ENCODE results near the gene MRC1. TPM values are rescaled to one million over a fixed set of nuclear protein-coding genes. Genes with fewer than 3 reads are reported as not detected.

The MRC1 gene
- total and polyA plus RNA-seq, 9 of the 15 experiments (the other 6 are each of a cell fraction or from before 2014, with no cell fraction given) = 0.01 to 0.20 (median 0.03) TPM; not detected in 5

DNA sequence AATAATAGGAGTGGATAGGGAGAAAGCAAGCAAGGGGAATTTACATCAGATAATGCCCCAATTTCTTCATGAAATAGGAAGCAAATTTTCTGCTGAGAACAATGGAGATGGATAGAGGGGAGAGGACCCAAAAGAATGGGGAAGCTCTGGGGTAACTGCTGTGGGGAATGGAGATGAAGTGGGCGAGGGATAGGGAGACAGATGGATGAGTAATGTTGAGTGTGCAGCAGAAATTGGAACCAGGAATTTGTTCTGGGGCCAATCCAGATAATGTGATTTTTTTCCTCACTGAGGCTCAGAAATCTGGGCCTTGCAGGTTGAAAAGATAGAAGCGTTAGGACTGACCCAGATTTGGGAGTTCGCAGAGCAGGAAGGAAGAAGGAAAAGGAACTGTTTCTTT is 24.5 kb upstream of the MRC1 start:
- Histone ChIP-seq H3K4me3 (no peak overlapping the region), H2AFZ (ENCODE audit: low read depth, low read length) (no peak overlapping the region), H3K4me2 (ENCODE audit: insufficient read depth, low read length) (no peak overlapping the region), H3K27me3 (ENCODE audit: control insufficient read depth in 2 of 2, insufficient read depth in 2 of 2, low read length in 2 of 2) (peaks cover 0 to 3% of the 10 kb centered on the region in 2 experiments; a peak in 1 of 5 replicates), H3K9me1 (ENCODE audit: control insufficient read depth, insufficient read depth, low read length) (no peaks in the 10 kb centered on the region), H3K4me1 (replicated peaks in 1 of 2; ENCODE audit: control insufficient read depth in 2 of 2, insufficient read depth in 2 of 2, low read length in 2 of 2) (peaks cover 12 to 17% of the 10 kb centered on the region in 2 experiments; a peak in 4 of 5 replicates), H3K79me2 (ENCODE audit: control insufficient read depth, insufficient read depth, low read length) (no peaks in the 10 kb centered on the region), H3K9me3 (replicated peaks; ENCODE audit: control insufficient read depth, insufficient read depth, low read depth, low read length) (no peaks in the 10 kb centered on the region), H4K20me1 (replicated peaks; ENCODE audit: control insufficient read depth, insufficient read depth, low read length) (no peaks in the 10 kb centered on the region), H3K27ac (ENCODE audit: extremely low read depth, low read depth, low read length) (no peak overlapping the region), H3K9ac (ENCODE audit: insufficient read depth in 1 of 2, low read depth in 2 of 2, low read length in 2 of 2) (no peak overlapping the region), H3K36me3 (ENCODE audit: control insufficient read depth, insufficient read depth, low read length) (no peaks in the 10 kb centered on the region)
- no TSS peak for BruUV-seq (replicated peaks)
- no peak for ATAC-seq
- ChIA-PET CTCF (ENCODE audit: low intra/inter-chr PET ratio) (no interaction called here), POLR2A (interaction anchor here (0.6 to 0.9 kb wide), 2 partner anchors 37 to 340 kb away, joined by 3 to 4 read pairs; no protein-coding TSS in a partner anchor)
- no peak for DNase-seq (ENCODE audit: extremely low read depth in 1 of 4, low spot score in 3 of 4)
- in situ Hi-C loops (cut with MboI) (no loop called here), intact Hi-C loops (cut with micrococcal nuclease) (no loop called here)
- FAIRE-seq = no peak
- WGBS (ENCODE audit: insufficient coverage, low coverage, missing lambda C conversion rate) = 45% methylated on average over 3 of the region's 3 CpGs
- TF ChIP-seq SMAD4 (CRISPR knock-in tag; conservative IDR thresholded peaks at IDR 0.05) (no peak), TEAD2 (tag; IDR thresholded peaks at IDR 0.05) (no peak), HOXB6 (CRISPR knock-in tag; IDR thresholded peaks at IDR 0.05; ENCODE audit: borderline replicate concordance) (no peak), ESRRB (CRISPR knock-in tag; IDR thresholded peaks at IDR 0.05; ENCODE audit: borderline replicate concordance) (no peak), ZNF24 (IDR thresholded peaks at IDR 0.05) (no peak), ZNF174 (CRISPR knock-in tag; IDR thresholded peaks at IDR 0.05) (no peak), ZEB2 (IDR thresholded peaks at IDR 0.05) (no peak), ZC3H11A (IDR thresholded peaks at IDR 0.05; ENCODE audit: low read depth, low read length) (no peak), ARNT (IDR thresholded peaks at IDR 0.05) (no peak), ZFPM2 (CRISPR knock-in tag; IDR thresholded peaks at IDR 0.05) (no peak), POLR2AphosphoS2 (IDR thresholded peaks at IDR 0.05; ENCODE audit: low read length) (no peak)
- TF ChIP-seq, protein P1, sequence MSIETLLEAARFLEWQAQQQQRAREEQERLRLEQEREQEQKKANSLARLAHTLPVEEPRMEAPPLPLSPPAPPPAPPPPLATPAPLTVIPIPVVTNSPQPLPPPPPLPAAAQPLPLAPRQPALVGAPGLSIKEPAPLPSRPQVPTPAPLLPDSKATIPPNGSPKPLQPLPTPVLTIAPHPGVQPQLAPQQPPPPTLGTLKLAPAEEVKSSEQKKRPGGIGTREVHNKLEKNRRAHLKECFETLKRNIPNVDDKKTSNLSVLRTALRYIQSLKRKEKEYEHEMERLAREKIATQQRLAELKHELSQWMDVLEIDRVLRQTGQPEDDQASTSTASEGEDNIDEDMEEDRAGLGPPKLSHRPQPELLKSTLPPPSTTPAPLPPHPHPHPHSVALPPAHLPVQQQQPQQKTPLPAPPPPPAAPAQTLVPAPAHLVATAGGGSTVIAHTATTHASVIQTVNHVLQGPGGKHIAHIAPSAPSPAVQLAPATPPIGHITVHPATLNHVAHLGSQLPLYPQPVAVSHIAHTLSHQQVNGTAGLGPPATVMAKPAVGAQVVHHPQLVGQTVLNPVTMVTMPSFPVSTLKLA (conservative IDR thresholded peaks at IDR 0.05) = no peak
- TF ChIP-seq, protein P2, sequence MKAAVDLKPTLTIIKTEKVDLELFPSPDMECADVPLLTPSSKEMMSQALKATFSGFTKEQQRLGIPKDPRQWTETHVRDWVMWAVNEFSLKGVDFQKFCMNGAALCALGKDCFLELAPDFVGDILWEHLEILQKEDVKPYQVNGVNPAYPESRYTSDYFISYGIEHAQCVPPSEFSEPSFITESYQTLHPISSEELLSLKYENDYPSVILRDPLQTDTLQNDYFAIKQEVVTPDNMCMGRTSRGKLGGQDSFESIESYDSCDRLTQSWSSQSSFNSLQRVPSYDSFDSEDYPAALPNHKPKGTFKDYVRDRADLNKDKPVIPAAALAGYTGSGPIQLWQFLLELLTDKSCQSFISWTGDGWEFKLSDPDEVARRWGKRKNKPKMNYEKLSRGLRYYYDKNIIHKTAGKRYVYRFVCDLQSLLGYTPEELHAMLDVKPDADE (conservative IDR thresholded peaks at IDR 0.05; ENCODE audit: control insufficient read depth, low read depth, low read length) = no peak

All from K562 (cell line).